DMS114 treated with DMSO at 0.1 percent for 48 hours (cell line): ENCODE data around the gene DOK3.

Experiments used
- DNase-seq: peaks from one replicate; lab custom pipeline; 2025; ENCODE audit not compliant: unreplicated experiment; lab: John Stamatoyannopoulos, UW

The DOK3 gene

GRCh38 chr5:177452688-177453638 lies 56.7 kb downstream of the DOK3 start:
- no peak for DNase-seq
